Activated CD4-positive, alpha-beta T cell treated with anti-CD3 and anti-CD28 coated beads, Interleukin-2, amount 10 ng/mL, durations not matched to agents 7 days and 5 days (primary cell): ENCODE results near the gene RPS6KA2. TPM values are rescaled to one million over a fixed set of nuclear protein-coding genes. Genes with fewer than 3 reads are reported as not detected.

Experiments used
- CTCF ChIA-PET: fragments of 350-600 bp; sonication (Branson Sonifier 250); formaldehyde crosslinking; loops from one replicate; lab custom pipeline; 2021; ENCODE audit warnings: antibody characterized with exemption; lab: Charles Lee
- POLR2A ChIA-PET: fragments of 350-600 bp; sonication (Branson Sonifier 250); formaldehyde crosslinking; loops from one replicate; lab custom pipeline; 2021; ENCODE audit warnings: antibody characterized with exemption; lab: Charles Lee
- DNase-seq: peaks from one replicate; pipeline ENCODE4 v3.0.0-alpha.2; 2020
- H3K27ac Mint-ChIP-seq: one replicate; pipeline ENCODE4 v1.8.0; 2021; ENCODE audit warnings: mild to moderate bottlenecking, moderate library complexity, mixed read lengths
- H3K27me3 Mint-ChIP-seq: one replicate; pipeline ENCODE4 v1.8.0; 2021; ENCODE audit warnings: mixed read lengths
- H3K36me3 Mint-ChIP-seq: one replicate; pipeline ENCODE4 v1.8.0; 2021; ENCODE audit warnings: low read depth, mixed read lengths
- H3K4me1 Mint-ChIP-seq: one replicate; pipeline ENCODE4 v1.8.0; 2021; ENCODE audit warnings: mixed read lengths
- H3K4me3 Mint-ChIP-seq: one replicate; pipeline ENCODE4 v1.8.0; 2021; ENCODE audit warnings: mild to moderate bottlenecking, moderate library complexity, mixed read lengths
- H3K9me3 Mint-ChIP-seq: one replicate; pipeline ENCODE4 v1.8.0; 2021; ENCODE audit warnings: mixed read lengths
- total RNA-seq, 2 experiments: library from RNA; stranded (reverse); gene quantifications; one replicate each; pipeline ENCODE4 v1.2.3, GENCODE V29; 2021

RPS6KA2 gene
- total RNA-seq, 2 experiments from 2014 or later, result 3.6 to 4.0 TPM

DNA sequence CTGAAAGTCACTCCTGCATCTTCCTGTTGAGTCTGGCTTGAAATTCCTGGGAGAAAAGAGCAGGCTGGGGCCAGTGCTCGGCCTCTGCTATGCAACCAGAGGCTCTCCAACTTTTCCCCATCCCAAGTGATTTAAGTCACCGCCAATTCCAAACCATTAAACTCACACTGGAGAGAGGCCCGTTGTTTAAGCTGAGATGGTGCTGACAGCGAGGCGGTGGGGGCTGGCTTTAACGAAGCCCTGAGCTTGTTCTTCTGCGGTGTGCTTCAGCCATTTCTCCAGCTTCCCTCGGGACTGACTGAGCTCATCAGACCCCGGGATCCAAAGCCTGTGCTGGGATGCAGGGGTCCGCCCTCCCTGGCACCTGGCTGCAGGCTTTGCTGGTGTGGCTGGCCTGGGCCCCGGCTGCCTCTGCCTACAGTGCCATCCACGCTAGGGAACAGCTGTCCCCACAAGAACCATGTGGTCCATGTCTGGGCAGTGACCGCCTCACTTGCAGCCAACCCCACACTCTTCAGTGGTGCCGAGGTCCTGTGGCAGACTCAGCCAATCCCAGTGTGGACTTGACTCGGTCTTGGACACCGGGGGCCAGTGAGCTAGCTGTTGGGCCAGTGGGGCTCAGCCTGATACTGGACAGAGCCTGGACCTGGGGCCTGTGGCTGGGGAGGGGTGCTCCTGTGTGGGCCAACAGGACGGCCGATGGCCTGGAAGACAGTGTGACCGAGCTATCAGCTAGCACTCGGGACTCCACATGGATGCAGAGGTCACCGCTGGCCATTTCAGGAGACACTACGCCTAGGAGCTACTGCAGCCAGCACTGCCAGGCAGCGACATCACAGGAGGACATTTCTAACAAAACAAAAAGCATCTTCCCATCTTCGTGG is 61.7 kb downstream of the RPS6KA2 start:
- H3K4me3 Mint-ChIP-seq, result no peak overlapping the region
- H3K4me1 Mint-ChIP-seq, result no peaks in the 10 kb centered on the region
- ChIA-PET POLR2A (no interaction called here), CTCF (no interaction called here)
- peaks cover under 1% of the 10 kb centered on the region for H3K9me3 Mint-ChIP-seq
- H3K27me3 Mint-ChIP-seq, result no peaks in the 10 kb centered on the region
- H3K27ac Mint-ChIP-seq, result no peak overlapping the region
- no peak for DNase-seq
- H3K36me3 Mint-ChIP-seq, result peaks cover 2% of the 10 kb centered on the region

DNA sequence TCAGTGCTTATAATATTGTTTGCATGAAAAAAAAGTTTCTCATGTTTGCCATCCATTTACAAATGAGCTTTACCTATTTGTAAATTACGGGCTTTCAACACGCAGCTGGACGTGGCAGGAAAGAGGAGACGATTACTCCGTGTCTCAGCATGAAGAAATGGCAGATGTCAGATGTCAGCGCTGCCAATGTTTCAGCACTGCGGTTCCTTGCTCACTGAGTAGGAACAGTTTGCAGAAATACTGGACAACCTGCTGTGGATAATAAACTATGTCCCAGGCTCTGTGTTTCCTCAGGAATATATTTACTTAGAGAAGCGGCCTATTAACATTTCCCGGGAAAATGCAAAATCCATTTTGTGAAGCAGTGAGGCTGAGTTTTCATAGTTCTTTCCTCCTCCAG is 63.2 kb downstream of the RPS6KA2 start:
- H3K9me3 Mint-ChIP-seq, result peaks cover 9% of the 10 kb centered on the region
- POLR2A ChIA-PET, result no interaction called here
- H3K4me3 Mint-ChIP-seq, result no peak overlapping the region
- no peaks in the 10 kb centered on the region for H3K4me1 Mint-ChIP-seq
- no peaks in the 10 kb centered on the region for H3K27me3 Mint-ChIP-seq
- peaks cover 2% of the 10 kb centered on the region for H3K36me3 Mint-ChIP-seq
- CTCF ChIA-PET, result no interaction called here
- no peak for DNase-seq
- no peak overlapping the region for H3K27ac Mint-ChIP-seq

DNA sequence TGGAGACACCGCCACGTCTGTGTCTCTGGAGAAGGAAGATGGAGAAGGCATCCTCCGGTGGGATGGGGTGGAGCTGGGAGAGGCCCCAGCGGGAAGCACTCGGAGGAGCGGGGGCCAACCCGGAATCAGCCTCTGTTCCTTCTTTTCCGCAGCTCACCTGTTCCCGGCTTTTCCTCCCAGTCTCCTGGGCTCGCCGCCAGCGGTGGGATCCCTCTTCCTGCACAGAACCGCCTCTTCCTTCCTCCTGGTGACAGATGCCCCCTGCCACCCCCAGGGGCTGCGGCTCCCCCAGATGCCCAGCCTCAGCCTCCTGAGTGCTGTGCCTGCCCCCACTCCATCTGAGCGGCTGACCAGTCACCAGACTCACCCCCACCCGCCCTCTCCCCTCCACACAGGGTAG is 63.9 kb downstream of the RPS6KA2 start:
- Mint-ChIP-seq H3K4me3 (no peak overlapping the region), H3K36me3 (peaks cover 2% of the 10 kb centered on the region), H3K9me3 (peaks cover 9% of the 10 kb centered on the region), H3K27ac (no peak overlapping the region), H3K4me1 (no peaks in the 10 kb centered on the region), H3K27me3 (no peaks in the 10 kb centered on the region)
- no peak for DNase-seq
- CTCF ChIA-PET, result no interaction called here
- POLR2A ChIA-PET, result no interaction called here

DNA sequence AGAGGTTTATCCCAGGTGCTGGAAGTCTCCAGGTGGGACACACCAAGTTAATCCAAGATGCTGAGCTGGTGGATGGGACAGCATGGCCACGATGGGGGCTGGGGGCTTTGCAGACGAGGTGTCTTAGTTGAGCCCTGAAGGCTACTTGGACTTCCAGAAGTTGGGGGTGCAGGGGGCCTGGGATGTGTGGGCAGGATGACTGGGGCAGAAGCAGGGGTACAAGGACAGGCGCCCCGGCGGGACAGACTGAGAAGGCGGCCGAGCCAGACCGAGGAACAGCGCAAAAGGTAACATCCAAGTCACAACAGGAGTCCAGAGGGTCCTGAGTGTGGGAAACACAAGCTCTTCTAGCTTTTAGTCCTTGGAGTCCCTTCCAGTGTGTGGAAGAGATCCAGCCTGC is 64.3 kb downstream of the RPS6KA2 start:
- DNase-seq, result no peak
- H3K4me1 Mint-ChIP-seq, result no peaks in the 10 kb centered on the region
- H3K4me3 Mint-ChIP-seq, result no peak overlapping the region
- ChIA-PET CTCF (no interaction called here), POLR2A (no interaction called here)
- peaks cover 2% of the 10 kb centered on the region for H3K36me3 Mint-ChIP-seq
- no peaks in the 10 kb centered on the region for H3K27me3 Mint-ChIP-seq
- H3K9me3 Mint-ChIP-seq, result peaks cover 9% of the 10 kb centered on the region
- no peak overlapping the region for H3K27ac Mint-ChIP-seq

DNA sequence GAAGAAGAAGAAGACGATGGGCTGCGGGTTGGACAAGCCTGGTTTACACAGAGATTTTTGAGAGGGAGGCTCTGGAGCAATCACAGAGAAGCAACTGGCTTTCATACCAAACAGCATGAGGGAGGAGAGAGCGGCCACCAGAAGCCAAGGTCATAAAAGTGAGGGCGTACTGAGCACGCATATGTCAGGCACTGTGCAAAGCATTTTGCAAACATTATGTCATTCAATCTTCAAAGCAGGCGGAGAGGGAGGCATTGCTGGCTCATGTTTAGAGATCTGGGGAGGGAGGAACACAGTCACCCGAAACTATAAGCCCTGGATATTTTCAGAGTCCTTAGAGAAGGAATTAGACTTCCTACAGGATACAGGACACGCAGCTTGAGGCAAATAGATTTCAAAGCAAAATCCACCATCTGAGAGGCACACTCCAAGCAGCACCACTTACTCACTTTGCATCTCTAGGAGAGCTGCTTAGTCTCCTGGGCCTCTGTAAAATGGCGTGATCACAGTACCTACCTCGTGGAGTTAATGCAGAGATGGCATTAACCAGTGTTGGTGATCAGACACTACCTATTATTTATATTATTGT is 65.2 kb downstream of the RPS6KA2 start:
- Mint-ChIP-seq H3K36me3 (peaks cover 2% of the 10 kb centered on the region), H3K27ac (no peak overlapping the region), H3K27me3 (no peaks in the 10 kb centered on the region), H3K4me3 (no peak overlapping the region), H3K4me1 (peaks cover 5% of the 10 kb centered on the region), H3K9me3 (peaks cover 9% of the 10 kb centered on the region)
- no peak for DNase-seq
- ChIA-PET CTCF (no interaction called here), POLR2A (no interaction called here)

DNA sequence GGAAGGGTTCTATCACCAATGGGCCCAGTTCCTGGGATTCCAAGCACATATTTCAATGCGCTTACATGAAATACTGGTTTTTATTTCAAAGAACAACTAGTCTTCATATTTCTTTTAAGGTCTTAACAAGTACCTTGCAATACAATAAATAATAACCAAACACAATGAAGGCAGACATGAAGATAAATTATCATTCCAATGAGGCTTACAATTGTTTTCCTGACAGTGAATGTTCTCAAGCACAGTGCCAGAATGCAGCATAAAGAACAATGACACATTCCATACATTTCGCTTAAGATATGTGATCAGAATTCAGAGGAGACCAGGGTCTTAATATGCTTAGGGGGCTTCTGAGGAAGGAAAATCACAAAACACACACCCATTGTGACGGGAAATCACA is 66.8 kb downstream of the RPS6KA2 start:
- Mint-ChIP-seq H3K27me3 (no peaks in the 10 kb centered on the region), H3K9me3 (peaks cover 9% of the 10 kb centered on the region), H3K4me3 (no peak overlapping the region), H3K4me1 (peaks cover 7% of the 10 kb centered on the region), H3K36me3 (peaks cover 2% of the 10 kb centered on the region), H3K27ac (no peak overlapping the region)
- no peak for DNase-seq
- POLR2A ChIA-PET, result no interaction called here
- CTCF ChIA-PET, result no interaction called here

DNA sequence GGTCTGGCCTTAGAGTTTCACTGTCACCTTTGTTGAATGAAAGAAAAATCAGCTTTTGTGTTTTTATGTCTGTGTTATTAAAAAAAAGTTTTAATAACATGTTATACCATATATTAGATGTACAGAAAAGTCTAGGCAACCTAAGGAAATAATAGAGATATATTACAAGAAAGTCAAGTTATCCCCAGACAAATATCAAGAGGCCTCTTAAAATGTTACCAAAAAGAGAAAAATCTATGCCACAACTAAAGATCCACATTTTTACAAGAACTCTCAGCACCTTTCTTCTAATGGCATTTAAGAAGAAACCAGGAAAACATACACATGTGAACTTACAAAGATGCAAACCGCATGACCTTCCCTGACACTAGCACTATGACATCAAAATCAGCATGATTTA is 67.4 kb downstream of the RPS6KA2 start:
- no peaks in the 10 kb centered on the region for H3K27me3 Mint-ChIP-seq
- peaks cover 9% of the 10 kb centered on the region for H3K9me3 Mint-ChIP-seq
- DNase-seq, result no peak
- POLR2A ChIA-PET, result no interaction called here
- peaks cover 7% of the 10 kb centered on the region for H3K4me1 Mint-ChIP-seq
- peaks cover 2% of the 10 kb centered on the region for H3K36me3 Mint-ChIP-seq
- no peak overlapping the region for H3K27ac Mint-ChIP-seq
- CTCF ChIA-PET, result no interaction called here
- H3K4me3 Mint-ChIP-seq, result no peak overlapping the region

DNA sequence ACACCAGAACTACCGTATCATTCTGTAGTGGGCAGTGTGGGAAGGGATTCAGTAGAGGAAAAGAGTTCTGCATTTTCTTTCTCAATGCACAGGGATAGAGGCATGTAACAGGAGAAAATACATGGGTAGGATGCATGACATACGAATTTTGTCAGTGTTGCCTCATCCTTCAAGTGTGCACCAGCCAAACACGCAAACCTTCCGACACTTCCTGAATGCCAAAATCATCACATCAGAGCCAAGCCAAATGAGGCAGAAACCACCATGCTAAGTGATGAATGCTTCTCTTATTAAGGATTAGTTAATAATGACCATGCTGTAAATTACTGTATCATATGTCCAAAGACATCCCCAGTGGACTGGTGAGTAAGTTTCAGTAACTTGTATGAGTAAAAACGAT is 67.8 kb downstream of the RPS6KA2 start:
- no peaks in the 10 kb centered on the region for H3K27me3 Mint-ChIP-seq
- no peak for DNase-seq
- ChIA-PET CTCF (no interaction called here), POLR2A (no interaction called here)
- no peak overlapping the region for H3K4me3 Mint-ChIP-seq
- peaks cover 2% of the 10 kb centered on the region for H3K36me3 Mint-ChIP-seq
- no peak overlapping the region for H3K27ac Mint-ChIP-seq
- H3K9me3 Mint-ChIP-seq, result peaks cover 9% of the 10 kb centered on the region
- H3K4me1 Mint-ChIP-seq, result peaks cover 7% of the 10 kb centered on the region

DNA sequence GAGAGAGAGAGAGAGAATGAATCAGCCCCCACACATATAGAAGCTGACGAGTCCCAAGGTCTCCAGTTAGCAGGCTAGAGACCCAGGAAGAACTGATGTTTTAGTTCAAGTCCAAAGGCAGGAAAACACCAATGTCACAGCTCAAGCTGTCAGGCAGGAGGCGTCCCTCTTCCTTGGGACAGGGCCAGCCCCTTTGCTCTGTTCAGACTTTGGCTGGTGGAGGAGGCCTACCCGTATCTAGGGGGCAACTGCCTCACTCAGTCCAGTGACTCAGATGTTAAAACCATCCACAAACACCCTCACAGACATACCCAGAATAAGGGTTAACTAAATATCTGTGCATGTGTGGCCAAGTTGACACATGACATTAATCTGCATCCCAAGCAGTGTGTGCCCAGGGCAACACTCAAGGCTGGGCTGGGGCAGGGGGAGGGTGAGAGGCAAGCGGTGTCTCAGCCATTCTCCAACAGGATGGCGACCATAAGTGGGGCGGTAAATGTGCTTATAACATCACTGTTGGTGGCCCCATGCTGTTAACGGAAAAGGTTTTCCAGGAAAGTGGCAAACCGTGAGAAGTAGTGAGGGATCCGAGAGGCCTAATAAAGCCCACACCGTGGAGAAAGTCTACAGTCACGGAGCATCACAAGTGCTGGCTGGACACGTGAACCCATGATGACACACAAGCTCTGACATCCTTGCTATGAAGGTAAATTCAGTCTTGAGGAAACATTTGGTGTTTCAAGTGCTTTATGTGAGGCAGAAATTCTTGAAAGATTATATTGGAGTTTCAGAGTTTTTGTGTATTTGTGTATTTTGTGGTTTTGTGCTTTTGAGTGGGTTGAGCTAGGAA is 68.7 kb downstream of the RPS6KA2 start:
- ChIA-PET POLR2A (no interaction called here), CTCF (no interaction called here)
- Mint-ChIP-seq H3K27ac (no peak overlapping the region), H3K4me3 (no peak overlapping the region), H3K9me3 (peaks cover 9% of the 10 kb centered on the region), H3K4me1 (peaks cover 7% of the 10 kb centered on the region), H3K36me3 (peaks cover 2% of the 10 kb centered on the region), H3K27me3 (no peaks in the 10 kb centered on the region)
- DNase-seq, result no peak

DNA sequence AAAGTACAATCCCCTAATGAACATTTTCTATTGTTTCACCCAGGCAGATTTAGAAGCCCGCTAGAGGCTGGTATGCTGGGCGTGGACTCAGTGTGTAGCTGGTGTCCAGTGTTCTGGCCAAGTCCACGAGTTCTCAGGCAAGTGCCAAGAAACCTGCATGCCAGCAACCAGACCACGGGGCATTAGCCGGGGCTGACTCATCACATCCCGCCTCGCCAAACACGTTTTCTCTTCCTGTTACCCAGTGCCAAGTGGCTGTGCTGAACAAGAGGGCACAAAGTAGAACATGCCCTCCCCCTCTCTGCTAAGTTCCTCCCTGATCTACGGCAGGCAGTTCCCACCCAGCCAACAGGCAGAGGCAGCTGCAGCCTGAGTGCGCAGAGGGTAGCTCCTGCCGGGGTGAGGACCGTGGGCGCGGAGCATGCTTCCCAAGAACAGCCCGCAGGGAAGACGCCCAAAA is 70.2 kb downstream of the RPS6KA2 start:
- H3K27me3 Mint-ChIP-seq, result no peaks in the 10 kb centered on the region
- peaks cover 7% of the 10 kb centered on the region for H3K4me1 Mint-ChIP-seq
- DNase-seq, result no peak
- H3K9me3 Mint-ChIP-seq, result peaks cover 9% of the 10 kb centered on the region
- no peak overlapping the region for H3K27ac Mint-ChIP-seq
- POLR2A ChIA-PET, result no interaction called here
- no peak overlapping the region for H3K4me3 Mint-ChIP-seq
- CTCF ChIA-PET, result no interaction called here
- H3K36me3 Mint-ChIP-seq, result peaks cover 2% of the 10 kb centered on the region

DNA sequence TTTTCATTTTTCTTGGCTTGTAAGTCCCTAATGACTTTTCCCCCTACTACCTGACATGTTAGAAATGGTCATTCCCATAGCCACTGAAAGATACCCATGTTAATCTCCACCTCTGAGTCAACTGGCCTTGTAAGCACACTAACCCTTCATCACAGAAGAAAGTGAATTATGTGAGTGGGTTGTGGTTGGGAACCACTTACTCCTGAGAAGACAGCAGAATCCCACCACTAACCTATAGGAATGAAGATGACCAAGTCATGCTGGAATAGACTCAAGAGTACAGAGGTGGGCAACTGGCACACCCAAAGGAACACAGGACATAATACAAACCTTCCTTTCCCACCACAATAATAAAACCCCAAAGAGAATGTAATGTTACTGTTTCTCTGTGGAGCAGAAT is 70.7 kb downstream of the RPS6KA2 start:
- ChIA-PET CTCF (no interaction called here), POLR2A (no interaction called here)
- Mint-ChIP-seq H3K36me3 (peaks cover 2% of the 10 kb centered on the region), H3K4me3 (no peak overlapping the region), H3K4me1 (peaks cover 7% of the 10 kb centered on the region), H3K27me3 (no peaks in the 10 kb centered on the region), H3K27ac (no peak overlapping the region), H3K9me3 (peaks cover 9% of the 10 kb centered on the region)
- DNase-seq, result no peak

DNA sequence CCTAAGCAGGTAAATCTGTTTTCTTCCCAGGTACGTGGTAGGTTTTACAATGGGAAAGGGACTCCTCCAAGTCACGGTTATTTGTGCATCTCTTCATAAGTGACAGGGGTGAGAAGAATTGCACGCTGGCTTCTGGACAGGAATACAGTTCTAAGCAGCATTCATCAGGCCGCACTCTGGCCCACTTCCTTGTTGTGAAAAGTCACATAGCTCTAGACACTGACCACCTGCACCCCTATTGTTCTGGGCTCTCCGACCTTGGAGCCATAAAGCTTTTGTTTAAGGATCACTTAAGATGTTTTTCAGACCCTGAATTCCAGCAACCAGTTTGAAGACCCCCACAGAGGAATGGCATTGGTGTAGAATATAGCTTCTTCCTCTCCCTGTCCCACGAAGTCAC is 72.0 kb downstream of the RPS6KA2 start:
- no peaks in the 10 kb centered on the region for H3K27me3 Mint-ChIP-seq
- ChIA-PET CTCF (interaction anchor here (1.0 kb wide), 1 partner anchor 35 kb away, joined by 3 read pairs; no protein-coding TSS in a partner anchor), POLR2A (no interaction called here)
- no peak overlapping the region for H3K27ac Mint-ChIP-seq
- H3K4me1 Mint-ChIP-seq, result peaks cover 7% of the 10 kb centered on the region
- DNase-seq, result no peak
- no peaks in the 10 kb centered on the region for H3K36me3 Mint-ChIP-seq
- H3K4me3 Mint-ChIP-seq, result no peak overlapping the region
- H3K9me3 Mint-ChIP-seq, result peaks cover 6% of the 10 kb centered on the region

DNA sequence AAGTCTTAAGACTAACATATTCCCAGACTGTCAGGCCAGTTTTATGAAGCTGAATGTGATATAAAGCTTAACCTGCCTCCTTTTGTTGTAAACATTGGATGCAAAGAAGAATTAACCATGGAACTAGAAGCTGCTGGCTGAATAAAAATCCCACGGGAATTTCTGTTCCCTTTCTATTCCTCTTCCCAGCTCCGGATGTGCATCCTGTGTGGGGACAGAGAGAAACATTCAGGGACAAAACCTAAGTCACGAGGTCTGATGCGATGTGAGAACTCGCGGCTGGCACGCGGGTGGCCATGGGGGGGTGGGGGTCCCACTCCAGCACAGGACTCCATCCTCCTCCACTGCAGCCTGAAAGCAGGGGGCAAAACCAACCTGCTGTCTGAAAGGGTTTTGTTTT is 72.7 kb downstream of the RPS6KA2 start:
- Mint-ChIP-seq H3K36me3 (no peaks in the 10 kb centered on the region), H3K27me3 (no peaks in the 10 kb centered on the region), H3K4me1 (peaks cover 7% of the 10 kb centered on the region), H3K4me3 (no peak overlapping the region), H3K9me3 (peaks cover 2% of the 10 kb centered on the region), H3K27ac (no peak overlapping the region)
- no peak for DNase-seq
- ChIA-PET POLR2A (no interaction called here), CTCF (interaction anchor here (1.0 kb wide), 1 partner anchor 34 kb away, joined by 3 read pairs; no protein-coding TSS in a partner anchor)
